ENCODE data around the gene PTGES3L.

DNA sequence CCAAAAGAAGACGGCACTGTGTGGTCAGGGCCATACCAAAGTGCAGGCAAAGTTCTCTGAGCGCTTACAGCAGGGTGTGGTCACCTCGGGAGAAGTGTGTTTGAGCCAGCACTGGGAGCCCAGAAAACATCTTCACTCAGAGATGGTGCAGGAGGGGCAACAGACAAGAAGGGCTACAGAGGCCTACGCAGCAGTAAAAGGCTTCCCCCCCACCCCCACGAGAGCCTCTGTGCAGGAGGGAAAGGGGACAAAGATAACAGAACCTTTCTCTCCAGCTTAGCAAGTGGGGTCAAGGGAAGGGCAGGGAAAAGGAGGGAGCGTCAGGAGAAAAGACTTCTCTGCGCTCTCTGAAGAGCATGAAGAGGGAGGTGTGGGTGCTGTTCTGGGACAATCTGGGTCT lies 39.5 kb upstream of the PTGES3L start:
- TF ChIP-seq SUZ12 (IDR thresholded peaks at IDR 0.05; ENCODE audit: extremely low read depth, insufficient read depth, insufficient read length) (no peak), ZNF274 (IDR thresholded peaks at IDR 0.05; ENCODE audit: low read depth, low read length) (no peak), YY1 (IDR thresholded peaks at IDR 0.05; ENCODE audit: insufficient read depth, insufficient read length) (no peak)

Measured in NT2/D1 (cell line).